NCI-H2029 (cell line): ENCODE data around the gene CRIP1.
A peak's percentile ranks its signal among the peaks of the same experiment; 100 is the strongest.

Experiments used
- DNase-seq: peaks from one replicate; lab custom pipeline; 2025; lab: John Stamatoyannopoulos, UW

The CRIP1 gene

DNA sequence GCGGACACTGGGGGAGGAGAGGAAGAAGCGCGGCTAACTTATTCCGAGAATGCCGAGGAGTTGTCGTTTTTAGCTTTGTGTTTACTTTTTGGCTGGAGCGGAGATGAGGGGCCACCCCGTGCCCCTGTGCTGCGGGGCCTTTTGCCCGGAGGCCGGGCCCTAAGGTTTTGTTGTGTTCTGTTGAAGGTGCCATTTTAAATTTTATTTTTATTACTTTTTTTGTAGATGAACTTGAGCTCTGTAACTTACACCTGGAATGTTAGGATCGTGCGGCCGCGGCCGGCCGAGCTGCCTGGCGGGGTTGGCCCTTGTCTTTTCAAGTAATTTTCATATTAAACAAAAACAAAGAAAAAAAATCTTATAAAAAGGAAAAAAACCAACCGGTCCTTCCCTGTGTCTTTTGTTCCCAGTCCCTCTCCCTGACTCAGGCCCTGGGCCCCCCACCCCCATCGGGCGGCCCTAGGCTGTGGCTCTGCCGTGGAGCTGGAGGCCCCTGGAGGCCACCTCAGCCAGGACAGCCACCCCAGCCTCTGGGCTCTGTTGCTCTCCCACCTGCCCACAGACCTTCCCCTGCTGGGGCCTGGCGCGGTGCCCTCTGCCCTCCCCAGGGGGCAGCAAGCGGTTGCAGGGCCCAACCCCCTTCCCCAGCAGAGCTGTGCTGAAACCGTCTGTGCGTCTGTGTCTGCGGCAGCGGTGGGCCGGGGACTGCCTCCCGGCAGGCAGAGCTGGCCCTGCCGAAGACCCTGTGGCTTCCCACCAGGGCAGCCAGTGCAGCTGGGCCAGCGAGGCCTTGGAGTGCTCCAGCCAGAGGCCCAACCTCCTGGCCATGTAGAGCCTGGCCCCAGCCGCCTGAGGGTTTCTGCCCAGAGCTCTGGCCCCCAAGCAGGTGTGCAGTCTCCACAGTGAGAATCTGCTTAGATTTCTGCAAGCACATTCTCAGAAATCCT is 16.1 kb upstream of the CRIP1 start:
- no peak for DNase-seq

DNA sequence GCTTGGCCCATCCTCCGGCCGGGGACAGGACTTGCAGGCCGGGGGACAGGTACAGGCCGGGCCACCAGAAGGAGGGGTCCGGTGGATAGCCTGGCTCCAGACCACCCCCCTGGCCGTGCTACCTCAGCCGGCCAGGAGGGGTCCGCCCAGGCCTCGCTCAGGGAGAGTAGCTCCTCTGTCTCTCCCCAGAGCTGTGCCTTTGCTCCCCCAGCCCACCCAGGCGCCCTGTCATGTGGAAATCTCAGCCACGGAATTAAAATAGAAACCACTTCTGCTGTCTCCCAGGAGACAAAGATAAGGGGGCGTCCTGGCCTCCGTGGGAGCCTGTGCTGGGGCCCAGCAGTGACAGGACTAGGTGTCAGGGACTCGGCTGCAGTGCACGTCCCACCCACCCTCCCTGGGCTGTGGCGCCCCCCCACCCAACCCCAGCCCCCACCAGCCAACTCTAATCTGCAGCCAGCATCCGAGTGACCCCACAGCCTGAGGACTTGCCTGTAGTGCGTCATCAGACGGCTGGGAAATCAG is 15.3 kb upstream of the CRIP1 start:
- no peak for DNase-seq

DNA sequence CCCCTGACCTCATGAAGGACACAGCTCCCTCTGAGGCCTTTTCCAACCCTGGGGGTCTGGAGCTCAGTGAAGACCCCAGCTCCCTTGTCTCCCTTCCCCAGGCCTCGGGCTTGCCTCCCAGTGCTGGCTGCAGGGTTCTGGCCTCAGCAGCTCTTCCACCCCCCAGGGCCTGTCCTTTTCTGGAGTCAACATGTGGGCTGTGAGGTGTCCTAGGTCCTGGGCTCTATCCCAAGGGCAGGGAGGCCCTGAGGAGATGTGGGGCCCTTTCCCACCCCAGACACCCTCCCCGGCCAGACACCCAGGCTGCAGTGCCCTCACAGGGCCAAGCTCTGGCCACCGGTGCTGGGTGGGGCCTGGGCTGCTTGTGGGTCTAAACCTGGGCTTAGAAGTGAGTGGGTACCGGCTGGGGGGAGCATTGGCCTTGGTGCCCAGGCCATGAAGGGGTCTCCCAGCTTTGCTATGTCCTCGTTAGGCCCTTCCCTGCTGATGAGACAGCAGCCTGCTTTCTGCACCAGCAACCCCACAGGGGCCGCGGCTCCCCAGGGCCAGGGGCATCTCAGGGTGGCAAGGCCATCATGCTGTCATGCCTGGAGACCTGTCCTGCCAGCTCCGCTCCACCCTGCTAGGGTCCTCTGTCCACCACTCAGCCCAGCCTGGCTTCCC is 14.7 kb upstream of the CRIP1 start:
- no peak for DNase-seq

DNA sequence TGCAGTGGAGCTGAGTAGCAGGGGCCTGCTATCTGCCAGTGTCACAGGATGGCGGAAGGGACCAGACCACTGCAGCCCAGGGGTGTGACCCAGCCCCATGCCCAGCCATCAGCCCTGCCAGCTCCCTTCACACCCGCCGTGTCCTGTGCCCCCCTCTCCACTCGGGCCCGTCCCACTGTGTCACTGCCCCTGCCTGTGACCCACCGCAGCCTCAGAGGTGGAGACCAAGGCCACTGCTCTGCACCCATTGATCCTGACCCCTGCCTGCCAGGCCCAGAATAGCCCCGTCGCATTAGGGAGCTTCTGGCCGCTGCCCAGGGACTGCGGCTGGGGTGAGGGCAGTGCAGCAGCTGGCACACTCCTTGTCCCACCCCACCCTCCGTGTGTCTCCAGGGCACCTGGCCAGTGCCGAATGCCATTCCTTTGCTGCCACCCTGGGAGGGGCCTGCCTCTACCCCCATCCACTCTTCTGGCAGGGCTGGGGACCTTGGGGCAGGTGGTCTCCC is 14.1 kb upstream of the CRIP1 start:
- DNase-seq: no peak

DNA sequence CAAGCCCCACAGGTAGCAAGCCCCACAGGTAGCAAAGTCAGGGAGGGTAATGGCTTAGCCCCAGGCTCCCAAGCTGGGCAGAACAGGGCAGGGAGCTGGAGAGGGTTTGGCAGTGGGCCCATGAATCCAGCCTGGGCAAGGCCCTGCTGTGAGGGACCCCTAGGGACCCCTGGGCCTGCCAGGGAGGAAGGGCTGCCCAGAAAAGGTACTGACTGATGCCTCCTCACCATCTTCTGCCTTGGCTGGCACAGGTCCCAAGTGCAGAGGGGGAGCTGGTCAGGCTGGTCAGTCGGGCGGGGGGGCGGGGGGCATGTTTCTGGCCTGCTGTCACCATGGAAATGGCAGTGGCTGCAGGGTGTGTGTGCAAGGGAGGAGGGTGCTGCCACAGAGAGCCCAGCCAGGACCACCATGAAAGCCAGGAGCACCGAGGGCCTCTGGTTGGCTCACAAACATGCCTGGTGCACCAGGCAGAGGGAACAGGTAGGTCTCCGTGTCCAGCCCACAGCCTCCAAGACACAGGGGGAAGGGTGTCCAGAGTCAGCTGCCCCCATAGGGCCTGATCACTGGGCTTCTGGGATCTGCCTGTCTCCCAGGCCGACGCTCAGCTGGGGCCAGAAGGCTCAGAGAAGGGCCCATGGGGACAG is 13.5 kb upstream of the CRIP1 start:
- no peak for DNase-seq

DNA sequence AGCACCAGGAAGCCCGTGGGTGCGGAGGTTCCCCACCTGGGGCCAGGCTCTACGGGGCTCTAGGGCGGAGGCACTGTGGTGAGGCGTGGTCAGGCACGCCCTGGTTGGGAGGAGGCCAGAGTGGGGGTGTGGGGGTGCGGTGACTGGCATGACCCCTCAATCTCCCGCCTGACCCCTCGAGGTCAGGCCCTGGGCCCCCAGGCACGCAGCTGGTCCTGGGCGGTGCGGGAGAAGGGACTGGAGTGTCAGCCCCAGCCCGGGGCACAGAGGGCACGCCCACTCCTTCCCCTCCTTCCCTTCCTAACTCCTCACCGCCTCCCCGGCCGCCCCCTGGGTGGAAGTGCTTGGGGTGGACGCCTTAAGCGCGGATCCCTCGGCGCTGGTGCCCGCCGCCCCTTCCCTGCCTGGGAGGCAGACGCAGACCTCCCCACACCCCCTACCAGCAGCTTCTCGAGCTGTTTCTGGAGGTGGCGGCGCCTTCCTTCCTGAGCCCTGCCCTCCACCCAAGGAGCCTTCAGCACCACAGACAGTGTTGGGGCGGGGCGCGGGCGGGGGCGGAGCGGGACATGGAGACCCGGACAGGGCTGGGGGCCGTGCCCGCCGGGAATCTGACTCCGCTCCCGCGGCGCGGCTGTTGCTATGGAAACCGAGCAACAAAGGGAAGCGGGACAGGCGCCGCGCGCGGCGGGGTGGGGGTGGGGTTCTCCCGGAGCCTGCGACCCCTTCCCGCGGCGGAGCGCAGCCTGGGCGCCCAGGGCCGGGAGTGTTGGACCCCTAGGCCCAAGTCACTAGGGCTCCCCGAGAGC is 12.8 kb upstream of the CRIP1 start:
- peak; percentile 81 for DNase-seq

DNA sequence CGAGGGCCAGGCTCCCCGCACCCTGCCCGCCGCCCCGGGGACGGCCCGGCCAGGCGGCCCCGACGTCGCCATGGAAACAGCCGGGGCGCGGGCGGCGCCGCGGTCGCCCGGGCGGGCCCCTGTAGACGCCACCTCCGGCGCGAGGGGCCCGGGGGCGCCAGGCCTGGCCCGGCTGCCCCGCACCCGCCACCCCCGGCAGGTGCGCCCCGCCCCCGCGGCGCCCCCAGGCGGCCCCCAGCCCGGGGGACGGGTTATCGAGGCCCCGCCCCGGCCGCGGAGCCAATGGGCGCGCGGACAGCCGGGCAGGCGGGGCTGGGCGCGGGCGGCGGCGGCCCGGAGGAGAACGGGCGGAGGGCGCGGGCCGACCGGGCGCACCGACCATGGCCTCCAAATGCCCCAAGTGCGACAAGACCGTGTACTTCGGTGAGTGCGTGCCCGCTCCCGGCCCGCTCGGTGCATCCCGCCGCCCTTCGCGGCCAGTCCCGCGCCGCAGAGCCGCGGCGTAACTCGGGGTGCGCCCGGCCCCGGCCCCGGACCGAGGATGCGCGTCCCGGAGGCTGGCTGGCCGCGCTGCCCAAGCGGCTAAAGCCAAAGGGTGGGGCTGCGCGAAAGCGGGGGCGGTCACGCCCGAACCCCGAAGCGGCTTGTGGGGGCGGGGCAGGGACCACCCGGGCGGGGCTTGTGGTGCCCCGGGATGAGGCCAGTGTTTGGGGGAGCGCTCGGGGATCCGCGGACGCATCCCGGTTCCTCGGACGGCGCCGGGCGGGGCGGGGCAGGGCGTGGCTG is 12.0 kb upstream of the CRIP1 start, which contains the start of gene CRIP2:
Gene CRIP2 (plus strand): TSS at position 339 of the 786 bp plus-strand sequence. CDS start 42 bp downstream, at position 381.
- no peak for DNase-seq

DNA sequence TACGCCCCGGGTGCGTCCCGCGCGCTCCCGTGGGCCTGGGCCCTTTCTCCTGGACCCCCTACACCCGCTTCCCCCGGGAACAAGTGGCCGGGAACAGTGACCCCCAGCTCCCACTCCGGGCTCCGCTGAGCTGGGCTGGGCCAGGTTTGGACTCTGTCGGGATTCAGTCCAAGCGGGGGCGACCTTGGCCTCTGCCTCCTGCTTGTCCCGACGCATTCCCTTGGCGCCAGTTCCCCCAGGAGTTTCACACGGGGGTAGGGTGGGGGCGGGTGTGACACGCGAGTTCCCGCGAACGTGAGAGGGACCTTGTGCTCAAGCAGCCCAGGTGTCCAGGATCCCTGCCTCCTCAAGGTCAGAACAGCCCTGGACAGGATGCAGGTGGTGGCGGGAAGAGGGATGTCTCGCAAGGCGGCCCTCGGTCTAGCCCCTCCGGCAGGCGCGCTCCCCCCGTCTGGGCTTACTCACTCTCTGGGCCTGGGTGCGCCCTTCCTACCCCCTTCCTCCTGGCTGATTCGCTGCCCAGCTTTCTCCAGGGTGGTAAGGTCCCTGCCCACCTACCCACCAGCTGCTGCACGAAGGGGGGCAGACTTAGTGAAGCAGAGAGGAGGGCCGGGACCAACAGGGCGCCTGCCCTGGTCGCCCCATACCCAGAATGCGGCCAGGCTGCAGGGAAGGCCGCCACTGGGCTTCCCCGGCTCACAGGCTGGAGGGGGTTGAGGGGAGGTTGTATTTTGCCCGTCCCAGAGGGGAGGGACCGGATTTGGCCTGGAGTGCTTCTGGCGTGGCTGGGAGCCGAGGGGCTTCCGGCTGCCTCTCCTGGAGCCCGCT is 11.2 kb upstream of the CRIP1 start:
- no peak for DNase-seq

DNA sequence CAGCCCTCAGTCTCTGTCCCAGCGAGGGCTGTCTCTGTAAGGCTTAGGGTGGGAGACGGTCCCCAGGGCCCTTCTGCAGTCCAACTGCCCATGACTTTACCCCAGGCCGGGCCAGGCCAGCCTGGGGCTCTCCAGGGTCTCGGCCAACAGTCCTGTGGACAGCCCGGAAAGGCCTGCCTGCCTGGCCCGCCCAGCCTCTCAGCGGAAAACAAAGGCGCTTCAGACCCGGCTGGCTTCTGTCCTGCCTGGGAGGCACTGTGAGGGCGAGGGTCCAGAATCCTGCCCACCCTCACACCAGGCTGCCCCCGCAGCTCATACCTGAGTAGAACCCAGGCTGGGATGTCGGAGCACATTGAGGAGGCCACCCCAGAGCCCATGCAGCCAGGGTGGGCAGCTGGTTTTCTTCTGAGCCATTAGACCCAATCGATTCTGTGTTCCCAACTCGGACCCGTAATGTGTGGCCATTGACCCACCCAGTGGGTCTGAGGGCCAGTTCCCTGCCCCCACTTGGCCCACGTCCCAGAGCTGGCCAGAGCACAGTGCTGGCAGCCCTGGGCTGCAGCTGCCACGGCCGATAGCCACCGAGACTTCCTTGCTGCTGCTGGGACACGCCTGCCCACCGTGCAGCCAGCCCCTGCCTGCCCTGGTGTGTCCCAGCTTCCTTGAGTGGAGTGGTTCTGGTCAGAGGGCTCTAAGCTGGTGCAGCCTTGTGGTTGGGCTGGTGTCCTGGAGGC is 10.4 kb upstream of the CRIP1 start:
- DNase-seq: peak; percentile 41

DNA sequence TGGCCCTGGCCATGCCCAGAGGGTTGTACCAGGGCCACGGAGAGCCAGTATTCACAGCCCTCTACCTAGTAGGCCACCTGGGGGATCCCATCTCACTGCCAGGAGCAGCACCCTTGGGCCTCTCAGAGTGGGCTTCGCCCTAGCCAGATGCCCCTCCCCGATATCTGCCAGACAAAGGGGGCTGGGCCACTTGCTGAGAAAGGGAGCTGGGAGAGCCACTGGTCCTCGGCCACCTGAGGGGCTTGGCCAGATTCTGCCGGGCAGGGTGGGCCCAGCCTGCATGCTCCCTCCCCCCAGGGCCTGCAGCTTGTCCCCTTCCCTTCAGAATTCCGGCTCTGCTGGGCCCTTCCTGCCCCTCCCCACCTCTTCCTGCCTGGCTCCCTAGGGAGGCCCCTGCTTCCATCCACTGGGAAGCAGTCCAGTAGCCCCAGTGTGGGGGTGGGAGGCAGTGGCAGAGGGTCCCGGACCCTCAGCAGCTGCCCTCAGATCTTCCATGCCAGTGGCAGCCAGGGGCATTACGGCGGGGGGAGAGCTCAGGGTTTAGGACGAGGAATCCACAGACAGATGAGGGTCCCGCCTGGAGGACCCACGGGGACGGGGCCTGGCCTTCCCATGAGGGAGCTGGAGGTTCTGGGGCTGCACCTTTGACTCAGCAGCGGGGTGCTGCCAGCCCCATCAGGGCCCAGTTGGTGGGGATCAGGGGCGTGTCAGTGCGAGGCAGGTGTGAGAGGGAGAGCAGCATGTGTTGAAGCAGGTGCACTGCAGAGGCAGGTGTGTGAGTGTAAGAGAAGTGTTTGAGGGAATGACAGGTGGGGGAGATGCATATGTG is 9.6 kb upstream of the CRIP1 start:
- no peak for DNase-seq

DNA sequence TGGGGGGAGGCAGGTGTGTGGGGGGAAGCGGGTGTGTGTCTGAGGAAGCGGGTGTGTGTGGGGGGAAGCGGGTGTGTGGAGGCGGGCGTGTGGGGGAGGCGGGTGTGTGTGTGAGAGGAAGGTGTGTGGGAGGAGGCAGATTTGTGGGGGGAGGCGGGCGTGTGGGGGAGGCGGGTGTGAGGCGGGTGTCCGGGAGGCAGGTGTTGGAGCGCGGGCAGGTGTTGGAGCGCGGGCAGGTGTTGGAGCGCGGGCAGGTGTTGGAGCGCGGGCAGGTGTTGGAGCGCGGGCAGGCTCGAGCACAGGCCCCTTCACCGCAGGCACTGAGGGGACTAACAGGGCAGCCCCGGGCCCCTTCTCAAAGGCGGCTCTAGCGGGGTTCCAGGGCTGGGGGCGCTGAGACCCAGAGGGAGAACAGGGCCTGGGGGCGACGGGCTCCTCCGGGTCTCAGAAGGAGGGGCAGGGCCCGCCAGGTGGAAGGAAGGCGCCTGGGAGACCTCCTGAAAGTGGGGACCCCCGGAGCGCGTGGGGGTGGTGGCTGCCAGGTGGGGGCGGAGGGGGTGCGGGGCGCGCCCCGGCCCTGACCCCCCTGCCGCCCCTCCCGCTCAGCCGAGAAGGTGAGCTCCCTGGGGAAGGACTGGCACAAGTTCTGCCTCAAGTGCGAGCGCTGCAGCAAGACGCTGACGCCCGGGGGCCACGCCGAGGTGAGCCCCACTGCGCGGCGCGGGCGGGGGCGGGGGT is 8.9 kb upstream of the CRIP1 start:
- DNase-seq: no peak

DNA sequence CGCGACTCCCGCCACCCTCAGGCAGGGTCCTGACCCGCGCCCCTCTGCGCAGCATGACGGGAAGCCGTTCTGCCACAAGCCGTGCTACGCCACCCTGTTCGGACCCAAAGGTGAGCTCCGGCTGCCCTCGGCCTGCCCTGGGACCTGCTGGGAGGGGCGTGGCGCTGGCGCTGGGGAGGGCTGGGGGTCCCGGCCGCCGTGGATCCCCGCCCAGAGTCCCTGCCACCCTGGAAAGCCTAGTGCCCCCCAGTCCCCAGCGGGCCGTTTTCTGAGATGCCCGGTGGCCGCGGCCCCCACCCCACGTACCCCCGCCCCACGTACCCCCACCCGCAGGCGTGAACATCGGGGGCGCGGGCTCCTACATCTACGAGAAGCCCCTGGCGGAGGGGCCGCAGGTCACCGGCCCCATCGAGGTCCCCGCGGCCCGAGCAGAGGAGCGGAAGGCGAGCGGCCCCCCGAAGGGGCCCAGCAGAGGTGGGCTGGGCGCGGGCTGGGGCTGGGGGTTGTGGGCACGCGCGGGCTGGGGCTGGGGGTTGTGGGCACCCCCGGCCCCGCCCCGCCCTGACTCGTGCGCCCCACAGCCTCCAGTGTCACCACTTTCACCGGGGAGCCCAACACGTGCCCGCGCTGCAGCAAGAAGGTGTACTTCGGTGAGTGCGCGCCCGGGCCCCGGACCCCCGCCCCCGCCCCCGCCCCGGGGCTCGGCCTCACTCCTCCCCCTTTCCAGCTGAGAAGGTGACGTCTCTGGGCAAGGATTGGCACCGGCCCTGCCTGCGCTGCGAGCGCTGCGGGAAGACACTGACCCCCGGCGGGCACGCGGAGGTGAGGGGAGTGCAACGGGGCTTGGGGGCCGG is 8.1 kb upstream of the CRIP1 start:
- no peak for DNase-seq

DNA sequence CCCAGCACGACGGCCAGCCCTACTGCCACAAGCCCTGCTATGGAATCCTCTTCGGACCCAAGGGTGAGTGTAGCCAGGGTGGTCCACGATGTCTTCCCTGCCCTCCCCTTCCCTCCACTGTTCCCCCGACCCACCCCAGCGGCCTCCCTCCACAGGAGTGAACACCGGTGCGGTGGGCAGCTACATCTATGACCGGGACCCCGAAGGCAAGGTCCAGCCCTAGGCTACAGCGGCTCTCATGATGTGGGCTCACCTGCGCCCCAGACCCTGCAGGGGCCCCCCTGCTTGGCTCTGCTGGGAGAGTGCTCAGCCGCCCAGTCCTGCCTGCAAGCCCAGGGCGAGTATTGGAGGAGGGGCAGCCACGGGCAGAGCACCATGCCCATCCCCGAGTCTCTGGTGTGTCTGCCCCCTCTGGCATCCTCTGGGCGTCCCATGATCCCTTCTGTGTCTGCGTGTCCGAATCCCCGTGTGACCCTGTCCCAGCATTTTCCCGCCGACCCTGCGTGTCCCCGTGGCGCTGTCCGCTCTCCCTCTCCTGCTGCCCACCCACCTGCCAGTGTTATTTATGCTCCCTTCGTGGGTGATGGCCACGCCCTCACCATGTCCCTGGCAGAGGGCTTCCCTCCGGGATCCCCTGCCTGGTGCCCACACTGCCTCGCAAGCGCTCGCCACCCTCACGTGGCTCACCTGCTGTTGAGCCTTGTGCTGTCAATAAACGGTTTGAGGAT is 7.1 kb upstream of the CRIP1 start:
- DNase-seq: no peak

DNA sequence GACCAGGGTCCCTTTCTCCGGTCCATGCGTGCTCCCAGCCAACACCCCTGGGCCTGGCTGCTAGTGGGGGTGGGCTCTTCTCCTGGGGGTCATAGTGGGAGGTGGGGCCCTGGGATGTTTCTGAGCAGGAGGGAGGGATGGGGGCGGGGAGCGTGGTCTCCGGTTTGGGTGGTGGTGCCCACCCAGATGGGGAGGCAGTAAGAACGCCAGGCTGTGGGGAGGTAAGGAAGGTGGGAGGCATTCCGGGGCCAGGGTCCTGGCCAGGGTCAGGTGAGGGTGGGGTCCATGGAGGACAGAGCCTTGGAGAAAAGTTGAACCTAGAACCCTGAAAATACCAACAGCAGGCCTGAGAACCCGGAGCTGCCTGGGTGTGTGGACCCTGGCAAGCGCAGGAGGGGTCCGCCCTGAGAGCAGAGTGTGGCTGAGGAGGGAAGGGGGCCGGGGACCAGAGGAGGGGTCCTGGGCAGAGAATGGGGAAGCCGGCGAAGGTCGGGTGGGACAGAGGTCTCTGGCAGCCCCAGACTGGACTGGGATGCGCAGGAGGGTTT is 6.4 kb upstream of the CRIP1 start:
- DNase-seq: no peak
